T-helper 2 cell treated with Interferon-gamma antibody and Interleukin-4, amounts not matched to agents 100 ng/mL and 5 ng/mL, for 36 hours (primary cell): Measurements from ENCODE around the gene POR. TPM values are rescaled to one million over a fixed set of nuclear protein-coding genes. Genes with fewer than 3 reads are reported as not detected.
"Not testable (repeated sequence)": the region's sequence is repeated elsewhere in the genome, so short reads cannot be mapped to it uniquely, and the experiment has no call there.

Experiments used
- intact Hi-C: fragments of 100-400 bp; cut with micrococcal nuclease; formaldehyde crosslinking; loops from one replicate; pipeline ENCODE4 v1.15.1; 2023
- total RNA-seq: library from RNA; stranded (reverse); gene quantifications from 2 replicates; pipeline ENCODE4 v1.2.3, GENCODE V29; 2022

The POR gene
- 49.4 and 53.8 TPM in 2 replicates for total RNA-seq

DNA sequence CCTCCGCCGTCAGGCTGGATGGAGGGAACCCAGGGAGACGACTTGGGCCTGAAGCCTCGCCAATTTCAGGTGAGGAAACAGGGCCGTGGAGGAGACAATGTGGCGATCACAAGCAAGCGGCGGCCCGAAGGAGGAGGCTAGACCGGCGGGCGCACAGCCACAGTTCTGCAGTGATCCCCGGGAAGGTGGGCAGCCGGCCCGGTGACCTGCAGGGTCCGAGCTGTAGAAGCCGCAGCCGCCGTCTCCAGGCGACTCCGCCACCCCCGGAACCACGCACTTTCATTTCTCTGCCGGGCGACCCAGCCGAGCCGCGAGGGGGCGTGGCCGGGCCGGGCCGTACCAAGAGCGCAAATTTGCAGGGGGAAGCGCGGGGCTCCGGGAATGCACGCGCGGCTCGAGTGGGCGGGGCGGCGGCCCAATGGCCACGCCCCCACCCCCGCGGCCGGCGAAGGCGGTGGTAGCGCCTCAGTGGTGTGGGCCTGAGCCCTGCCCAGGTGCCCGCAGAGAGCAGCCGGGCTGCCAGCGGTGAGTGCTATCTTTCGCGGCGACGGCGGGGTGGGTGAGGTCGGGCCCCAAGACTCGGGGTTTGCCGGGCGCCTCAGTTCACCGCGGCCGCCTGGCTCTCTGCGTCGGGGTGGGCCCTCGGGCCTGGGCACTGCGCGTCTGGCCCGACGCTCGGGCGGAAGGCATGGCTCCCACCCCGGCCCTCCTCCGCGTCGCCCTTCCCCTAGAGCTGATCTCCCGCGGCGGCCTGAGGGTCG, at the start of gene POR:
Gene POR, plus strand, starts transcription at position 501 of the 761 bp plus-strand sequence. CDS start 38,847 bp downstream, outside the sequence.
- intact Hi-C loops: loop anchor here (1.0 to 2.0 kb wide), 4 partner anchors 36 to 176 kb away; partner anchors contain the start of genes MDH2, RHBDD2 and TMEM120A

DNA sequence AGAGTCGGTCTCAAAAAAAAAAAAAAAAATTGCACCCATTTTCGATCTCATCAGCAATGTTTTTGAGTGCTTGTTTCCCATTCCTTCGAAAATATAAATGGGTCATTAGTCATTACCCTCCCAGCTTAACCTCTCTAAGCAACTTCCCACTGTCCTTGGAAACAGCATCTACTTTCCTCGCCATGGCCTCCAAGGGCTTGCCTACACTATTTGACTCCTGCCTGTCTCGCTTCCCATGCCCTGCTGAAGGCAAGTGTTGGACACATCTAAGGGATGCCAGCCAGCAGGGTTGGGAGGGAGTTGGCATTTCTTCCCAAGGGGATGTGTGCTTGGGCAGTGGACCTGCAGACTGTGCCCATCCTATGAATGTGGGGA, 48.9 kb upstream of the POR start:
- intact Hi-C loops: loop anchor here (1.0 kb wide), 1 partner anchor 154 kb away; no protein-coding TSS in a partner anchor

DNA sequence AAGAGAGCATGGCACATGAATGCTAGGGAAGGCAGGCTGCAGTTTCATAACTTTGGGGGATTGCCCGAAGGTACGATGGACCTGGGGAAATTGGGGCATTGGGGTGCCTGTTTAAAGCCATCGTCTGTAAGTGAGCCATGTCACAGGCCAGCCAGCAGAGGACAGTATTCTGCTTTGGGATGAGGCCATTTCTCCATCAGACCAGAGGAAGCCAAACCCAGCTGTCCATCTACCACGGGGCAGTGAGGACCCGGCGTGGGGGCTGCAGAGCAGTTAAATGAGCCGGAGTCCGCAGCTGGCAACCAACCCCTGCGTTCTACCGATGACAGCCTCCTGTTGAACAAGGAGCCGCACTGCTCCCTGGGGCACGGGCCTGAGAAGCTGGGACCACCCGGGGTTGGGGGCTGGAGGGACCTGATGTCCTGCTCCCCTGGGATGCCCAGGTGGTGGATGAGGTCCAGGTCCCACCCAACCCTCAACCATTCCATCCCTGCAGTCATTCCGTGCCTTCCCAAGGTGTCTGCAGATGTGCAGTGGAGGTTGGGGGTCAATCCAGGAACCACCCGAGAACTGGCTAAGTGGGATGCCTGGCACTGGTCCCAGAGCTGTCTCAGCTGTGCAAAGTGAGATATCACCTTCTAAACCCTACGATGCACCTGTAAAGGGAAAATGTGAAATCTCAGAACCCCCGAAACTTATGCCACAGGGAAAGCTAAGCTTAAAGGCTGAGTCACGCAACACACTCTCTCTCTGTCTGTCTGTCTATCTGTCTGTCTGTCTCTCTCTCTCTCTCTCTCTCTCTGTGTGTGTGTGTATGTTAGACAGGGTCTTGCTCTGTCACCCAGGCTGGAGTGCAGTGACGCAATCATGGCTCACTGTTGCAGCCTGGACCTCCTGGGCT, 48.2 kb upstream of the POR start:
- intact Hi-C loops: loop anchor here (1.0 kb wide), 1 partner anchor 154 kb away; no protein-coding TSS in a partner anchor

DNA sequence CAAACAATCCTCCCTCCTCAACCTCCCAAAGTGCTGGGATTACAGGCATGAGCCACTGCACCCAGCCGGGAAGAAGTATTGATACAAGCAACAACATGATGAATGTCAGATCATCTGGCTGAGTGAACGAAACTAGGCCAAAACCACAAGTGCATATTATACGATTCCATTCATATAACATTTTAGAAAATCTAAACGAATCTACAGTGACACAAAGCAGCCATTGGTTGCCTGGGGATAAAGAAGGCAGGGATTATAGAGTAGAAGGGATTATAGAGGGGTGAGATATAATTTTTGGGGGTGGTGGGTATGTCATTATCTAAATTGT, 47.6 kb upstream of the POR start:
- intact Hi-C loops: no loop called here

DNA sequence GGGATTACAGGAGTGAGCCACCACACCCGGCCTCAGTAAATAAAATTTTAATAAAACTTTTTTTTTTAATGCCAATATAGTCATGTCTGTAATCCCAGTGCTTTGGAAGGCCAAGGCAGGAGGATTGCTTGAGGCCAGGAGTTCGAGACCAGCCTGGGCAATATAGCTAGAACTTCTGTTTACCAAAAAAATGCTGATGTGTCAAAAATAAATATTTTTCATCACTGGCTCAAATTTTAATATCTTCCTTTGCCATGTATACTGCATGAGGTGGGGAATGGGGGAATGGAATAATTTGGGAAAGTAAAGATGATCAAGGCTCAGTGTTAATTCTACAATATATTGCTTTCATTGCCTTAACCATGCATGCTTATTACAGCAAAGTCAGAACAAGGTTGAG, 46.8 kb upstream of the POR start:
- intact Hi-C loops: no loop called here

DNA sequence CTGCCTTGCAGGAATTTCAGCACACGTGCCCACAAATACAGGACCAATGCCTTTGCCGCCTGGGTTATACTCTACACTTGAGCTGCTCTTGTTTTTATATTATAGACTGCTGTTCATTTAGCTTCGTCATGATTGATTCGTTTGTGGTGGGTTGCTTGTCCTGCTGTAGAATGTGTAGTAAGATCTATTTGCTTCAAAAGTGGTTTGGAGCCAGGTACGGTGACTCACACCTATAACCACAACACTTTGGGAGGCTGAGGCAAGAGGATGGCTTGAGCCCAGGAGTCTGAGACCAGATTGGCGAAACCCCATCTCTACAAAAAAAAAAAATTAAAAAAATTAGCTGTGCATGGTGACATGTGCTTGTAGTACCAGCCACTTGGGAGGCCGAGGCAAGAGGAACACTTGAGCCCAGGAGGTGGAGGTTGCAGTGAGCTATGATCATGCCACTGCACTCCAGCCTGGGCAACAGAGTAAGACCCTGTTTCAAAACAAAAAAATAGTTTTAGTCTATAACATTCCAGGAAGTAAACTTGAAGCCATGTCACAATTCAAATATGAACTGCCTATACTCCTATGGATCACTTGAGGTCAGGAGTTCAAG, 45.1 kb upstream of the POR start:
- intact Hi-C loops: no loop called here

DNA sequence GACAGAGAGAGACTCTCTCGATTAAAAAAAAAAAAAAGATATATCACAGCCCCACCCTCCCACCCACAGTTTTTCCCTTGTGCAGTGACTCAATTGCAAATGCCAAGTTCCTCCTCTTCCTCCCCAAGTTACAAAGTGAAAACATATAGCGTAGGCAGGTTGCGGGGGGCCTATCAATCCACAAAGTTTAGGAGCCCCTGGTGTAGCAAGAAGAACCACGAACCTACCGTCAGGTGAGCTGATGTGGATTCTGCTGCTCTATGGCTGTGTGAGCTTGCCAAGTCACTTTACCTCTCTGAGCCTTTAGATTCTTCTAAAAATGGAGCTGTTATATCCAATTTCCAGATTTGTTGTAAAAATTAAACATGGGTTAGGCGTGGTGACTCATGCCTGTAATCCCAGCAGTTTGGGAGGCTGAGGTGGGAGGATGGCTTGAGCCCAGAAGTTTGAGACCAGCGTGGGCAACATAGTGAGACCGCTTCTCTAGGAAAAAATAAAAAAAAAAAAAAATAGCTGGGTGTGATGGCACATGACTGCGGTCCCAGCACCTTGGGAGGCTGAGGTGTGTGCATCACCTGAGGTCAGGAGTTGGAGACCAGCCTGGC, 44.3 kb upstream of the POR start:
- intact Hi-C loops: no loop called here

DNA sequence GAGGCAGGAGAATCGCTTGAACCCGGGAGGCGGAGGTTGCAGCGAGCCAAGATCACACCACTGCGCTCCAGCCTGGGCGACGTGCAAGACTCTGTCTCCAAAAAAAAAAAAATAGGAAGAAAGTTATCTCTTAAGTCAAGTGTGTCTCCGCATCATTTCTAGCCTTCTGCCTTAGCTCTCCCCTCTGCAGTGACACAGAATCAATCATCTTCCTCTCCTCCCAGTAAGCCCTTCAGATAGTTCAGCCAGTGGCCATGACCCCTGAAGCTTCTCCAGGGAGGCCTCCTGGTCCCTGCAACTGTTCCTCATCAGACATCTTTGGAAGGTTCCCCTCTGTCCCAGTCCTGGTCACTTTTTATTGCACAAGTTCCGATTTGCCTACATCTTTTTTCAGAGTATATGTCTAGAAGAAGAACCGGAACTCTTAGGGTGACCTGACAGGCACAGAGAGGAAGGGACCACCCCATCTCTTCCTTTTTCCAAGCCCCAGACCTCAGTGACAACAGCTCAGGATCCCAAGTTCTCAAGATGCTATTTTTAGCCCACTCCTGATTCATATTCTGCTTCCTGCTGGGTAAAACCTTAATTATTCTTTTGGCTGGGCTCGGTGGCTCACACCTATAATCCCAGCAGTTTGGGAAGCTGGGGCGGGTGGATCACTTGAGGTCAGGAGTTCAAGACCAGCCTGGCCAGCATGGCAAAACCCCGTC, 42.7 kb upstream of the POR start:
- intact Hi-C loops: no loop called here

DNA sequence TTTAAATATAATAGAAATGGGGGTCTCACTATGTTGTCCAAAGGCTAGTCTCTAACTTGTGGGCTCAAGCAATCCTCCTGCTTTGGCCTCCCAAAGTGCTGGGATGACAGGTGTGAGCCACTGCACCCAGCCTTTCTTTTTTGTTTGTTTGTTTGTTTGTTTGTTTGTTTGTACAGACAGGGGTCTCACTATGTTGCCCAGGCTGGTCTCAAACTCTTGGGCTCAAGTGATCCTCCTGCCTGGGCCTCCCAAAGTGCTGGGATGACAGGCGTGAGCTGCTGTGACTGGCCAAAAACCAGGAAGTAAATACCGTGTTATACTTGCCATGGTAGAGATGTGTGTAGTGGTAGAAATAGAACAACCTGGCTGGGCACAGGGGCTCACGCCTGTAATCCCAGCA, 40.8 kb upstream of the POR start:
- intact Hi-C loops: not testable (repeated sequence)

DNA sequence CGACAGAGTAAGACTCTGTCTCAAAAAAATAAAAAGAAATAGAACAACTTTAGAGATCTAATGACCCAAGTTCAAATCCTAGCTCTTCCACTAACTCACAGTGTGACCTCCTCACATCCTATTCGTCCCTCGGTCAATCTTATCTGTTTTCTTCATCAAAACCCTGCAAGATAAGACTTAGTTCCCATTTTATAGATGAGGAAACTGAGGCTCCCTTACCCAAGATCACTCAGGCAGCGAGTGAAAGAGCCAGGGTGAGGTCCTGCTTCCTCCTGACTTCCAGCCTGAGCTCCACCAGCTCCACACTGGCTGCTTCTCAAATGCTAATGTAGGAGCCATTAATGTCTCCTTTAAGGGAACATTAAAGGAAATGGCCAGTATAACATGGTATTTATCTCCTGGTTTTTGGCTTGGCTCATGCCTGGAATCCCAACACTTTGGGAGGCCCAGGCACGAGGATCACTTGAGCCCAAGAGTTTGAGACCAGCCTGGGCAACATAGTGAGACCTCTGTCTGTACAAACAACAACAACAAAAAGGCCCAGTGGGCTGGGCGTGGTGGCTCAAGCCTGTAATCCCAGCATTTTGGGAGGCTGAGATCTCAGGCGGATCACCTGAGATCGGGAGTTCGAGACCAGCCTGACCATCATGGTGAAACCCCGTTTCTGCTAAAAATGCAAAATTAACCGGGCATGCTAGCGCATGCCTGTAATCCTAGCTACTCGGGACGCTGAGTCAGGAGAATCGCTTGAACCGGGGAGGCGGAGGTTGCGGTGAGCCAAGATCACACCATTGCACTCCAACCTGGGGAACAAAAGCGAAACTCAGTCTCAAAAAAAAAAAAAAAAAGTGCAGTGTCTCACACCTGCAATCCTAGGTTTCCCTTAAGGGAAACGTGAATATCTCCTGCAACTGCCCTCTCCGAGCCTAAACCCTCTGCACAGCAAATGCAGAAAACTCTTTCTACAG, 39.6 kb upstream of the POR start:
- intact Hi-C loops: no loop called here

DNA sequence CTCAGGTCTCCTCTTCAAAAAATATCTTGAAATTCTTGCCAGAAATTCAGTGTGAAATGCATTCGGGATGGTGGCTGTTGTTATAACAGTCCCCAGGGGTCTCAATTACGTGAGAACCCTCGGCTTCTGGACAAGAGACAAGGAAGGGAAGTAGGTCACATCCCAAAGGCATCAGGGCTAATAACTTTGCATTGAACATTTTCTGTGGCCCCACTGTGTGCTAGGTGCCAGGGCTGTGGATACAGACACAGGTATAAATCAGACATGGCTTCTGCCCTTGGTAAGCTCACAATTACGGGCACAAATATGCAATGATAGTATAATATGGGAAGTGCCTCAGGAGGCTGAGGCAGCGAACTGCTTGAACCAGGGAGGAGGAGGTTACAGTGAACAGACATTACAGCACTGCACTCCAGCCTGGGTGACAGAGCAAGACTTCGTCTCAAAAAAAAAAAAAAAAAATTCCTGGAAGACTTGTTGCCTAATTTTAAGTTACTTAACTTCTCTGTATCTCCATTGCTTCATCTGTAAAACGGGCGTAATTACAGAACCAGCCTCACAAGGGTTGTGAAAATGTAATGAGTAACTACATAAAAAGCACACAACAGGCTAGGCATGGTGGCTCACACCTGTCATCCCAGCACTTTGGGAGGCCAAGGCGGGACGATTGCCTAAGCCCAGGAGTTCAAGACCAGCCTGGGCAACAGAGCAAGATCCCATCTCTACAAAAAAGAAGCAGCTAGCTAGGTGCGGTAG, 38.7 kb upstream of the POR start:
- intact Hi-C loops: no loop called here

DNA sequence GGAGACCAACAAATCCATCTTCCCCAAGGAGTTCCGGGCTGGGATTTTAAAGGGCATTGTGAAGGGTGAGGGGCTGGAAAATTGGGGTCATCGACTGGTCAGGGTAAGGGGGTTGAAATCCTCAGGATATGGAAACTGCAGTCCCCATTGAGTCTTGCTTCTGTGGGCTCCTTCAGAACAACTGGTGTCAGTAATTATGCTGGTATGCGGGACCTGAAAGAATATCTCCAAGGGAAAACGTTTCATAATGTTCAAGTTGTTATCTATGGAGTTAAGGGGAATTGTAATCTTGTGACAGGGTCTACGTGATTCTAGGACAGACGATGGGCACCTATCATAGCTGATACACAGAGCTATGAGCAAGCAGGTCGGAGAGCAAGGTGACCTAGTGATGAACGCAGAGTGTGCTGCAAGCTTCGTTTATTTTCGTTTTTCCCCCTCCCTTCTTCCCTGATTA, 36.6 kb upstream of the POR start:
- intact Hi-C loops: loop anchor here (1.0 to 2.0 kb wide), 3 partner anchors 140 to 288 kb away; partner anchors contain the start of genes HIP1 and STYXL1

DNA sequence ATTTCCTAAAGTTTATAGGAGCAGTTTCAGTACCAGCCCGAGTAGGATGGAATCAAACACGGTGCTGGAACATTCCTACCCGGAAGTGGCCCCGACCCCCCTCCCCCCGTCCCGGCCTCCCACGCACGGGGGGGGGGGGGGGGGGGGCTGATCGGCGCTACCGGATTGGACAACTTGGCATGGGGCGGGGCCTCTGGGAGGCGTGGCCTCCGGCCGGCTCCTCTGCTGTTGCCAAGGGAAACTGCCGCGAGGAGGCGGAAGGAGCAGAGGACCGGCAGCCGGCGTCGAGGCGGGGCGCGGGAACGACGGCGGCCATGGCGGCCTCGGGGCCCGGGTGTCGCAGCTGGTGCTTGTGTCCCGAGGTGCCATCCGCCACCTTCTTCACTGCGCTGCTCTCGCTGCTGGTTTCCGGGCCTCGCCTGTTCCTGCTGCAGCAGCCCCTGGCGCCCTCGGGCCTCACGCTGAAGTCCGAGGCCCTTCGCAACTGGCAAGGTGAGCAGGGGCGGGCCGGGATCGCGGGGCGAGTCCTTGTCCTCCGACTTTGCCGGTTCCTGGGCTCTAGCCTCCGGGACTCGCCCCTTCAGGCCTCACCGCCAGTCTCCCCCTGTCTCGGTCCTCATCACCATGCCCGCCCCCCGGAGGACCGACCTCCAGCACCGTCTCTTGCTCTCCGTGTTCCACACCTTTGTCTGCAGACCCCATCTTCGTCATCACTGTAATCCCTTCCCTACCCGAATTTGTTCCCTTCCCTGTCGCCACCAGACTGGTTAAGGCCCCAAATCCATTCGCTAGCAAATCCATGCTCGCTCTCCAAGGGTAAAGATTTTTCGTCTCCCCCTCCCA, 36.0 kb upstream of the POR start, which contains the start of gene RHBDD2:
Gene RHBDD2, plus strand, starts transcription at position 266 of the 843 bp plus-strand sequence. Its CDS starts 49 bp downstream, at position 315.
- intact Hi-C loops: loop anchor here (1.0 to 2.0 kb wide), 5 partner anchors 36 to 288 kb away; partner anchors contain the start of genes HIP1, POR and STYXL1

DNA sequence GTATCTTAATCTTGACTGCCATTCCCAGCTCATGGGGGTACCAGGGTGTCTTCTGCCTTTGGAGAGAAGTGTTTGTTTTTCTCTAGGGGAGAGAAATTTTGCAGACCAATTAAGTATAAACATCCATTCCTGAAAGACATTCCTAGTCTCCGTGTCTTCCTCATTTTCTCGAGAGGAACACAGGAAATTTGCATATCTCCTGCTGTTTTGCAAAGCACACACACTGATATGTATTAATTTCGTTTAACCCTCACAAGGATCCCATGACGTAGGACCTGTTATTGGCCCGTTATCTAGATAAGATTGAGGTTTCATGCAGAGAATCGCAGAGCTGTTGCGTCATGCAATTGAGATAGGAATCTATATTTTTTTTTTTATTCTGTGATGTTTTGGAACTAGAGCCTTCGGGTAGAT, 35.2 kb upstream of the POR start:
- intact Hi-C loops: loop anchor here (1.0 to 2.0 kb wide), 4 partner anchors 36 to 287 kb away; partner anchors contain the start of genes HIP1 and POR

DNA sequence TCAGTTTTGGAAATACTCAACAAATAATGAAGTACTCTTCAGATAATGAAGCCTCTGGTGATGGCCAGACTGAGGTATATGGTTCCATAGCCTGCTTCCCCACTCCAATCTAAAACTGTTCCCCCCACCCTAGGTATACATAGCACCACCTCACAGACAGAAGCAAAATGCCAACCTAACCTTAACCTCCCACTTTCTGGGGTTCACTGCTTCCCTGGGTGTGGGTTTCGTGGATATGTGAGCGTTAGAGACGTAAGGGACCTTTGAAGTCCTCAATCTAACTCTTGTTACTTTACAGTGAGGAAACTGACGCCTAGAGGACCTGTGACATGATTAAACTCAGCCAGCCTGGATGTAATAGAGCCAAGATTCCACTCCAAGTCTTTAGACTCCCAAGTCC, 34.7 kb upstream of the POR start:
- intact Hi-C loops: no loop called here

DNA sequence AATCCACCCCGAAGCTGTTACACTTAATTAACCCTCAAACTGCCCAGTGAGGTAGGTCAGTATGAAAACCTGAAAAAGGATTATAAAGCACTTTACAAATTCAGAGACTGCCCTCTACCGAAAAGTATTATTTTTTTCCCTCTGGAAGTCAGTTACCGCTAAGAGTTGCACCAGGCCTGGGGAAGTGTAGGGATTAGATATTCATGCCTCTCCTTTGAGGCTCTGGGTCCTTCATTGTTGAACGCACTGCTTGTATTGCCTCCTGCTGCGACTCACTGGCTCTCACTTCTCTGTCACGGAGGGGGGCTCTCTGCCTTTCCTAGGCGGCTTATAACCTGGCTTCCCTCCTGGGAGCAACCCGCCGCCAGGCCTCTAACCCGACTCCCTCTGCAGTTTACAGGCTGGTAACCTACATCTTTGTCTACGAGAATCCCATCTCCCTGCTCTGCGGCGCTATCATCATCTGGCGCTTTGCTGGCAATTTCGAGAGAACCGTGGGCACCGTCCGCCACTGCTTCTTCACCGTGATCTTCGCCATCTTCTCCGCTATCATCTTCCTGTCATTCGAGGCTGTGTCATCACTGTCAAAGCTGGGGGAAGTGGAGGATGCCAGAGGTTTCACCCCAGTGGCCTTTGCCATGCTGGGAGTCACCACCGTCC, 33.4 kb upstream of the POR start:
- intact Hi-C loops: no loop called here

DNA sequence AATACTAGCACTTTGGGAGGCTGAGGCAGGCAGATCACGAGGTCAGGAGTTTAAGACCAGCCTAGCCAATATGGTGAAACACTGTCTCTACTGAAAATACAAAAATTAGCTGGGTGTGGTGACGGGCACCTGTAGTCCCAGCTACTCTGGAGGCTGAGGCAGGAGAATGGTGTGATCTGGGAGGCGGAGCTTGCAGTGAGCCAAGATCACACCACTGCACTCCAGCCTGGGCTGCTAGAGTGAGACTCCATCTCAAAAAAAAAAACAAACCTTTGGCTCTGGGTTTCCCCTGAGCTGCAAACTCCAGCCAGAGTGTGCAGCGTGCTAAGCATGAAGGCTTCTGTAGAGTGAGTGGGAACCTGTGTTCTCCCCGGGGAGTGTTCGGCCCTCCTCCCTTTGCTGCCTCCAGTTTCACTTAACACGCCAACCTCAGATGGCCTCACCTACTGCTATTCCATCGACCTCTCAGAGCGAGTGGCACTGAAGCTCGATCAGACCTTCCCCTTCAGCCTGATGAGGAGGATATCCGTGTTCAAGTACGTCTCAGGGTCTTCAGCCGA, 31.6 kb upstream of the POR start:
- intact Hi-C loops: not testable (repeated sequence)
